Transverse colon (tissue), 4 donors: ENCODE results near the gene ZNF621. TPM values are rescaled to one million over a fixed set of nuclear protein-coding genes. Genes with fewer than 3 reads are reported as not detected.

ENCODE experiments used
- DNase-seq: peaks from one replicate; pipeline ENCODE4 v3.0.0-alpha.2; 2019
- H3K27ac ChIP-seq, 4 donors: fragments of 200-600 bp; sonication (generic); 2 replicates each; pipeline ENCODE4 v1.5.1; 2016 to 2018; ENCODE audit warnings: inconsistent platforms in 4 of 4
- H3K27me3 ChIP-seq: fragments of 200-600 bp; sonication (generic); 2 replicates; pipeline ENCODE4 v1.5.1; 2017; ENCODE audit warnings: inconsistent platforms
- H3K36me3 ChIP-seq, 4 donors: fragments of 200-600 bp; sonication (generic); 2 replicates each; pipeline ENCODE4 v1.5.1; 2017 to 2019; ENCODE audit warnings: inconsistent platforms in 4 of 4
- H3K4me1 ChIP-seq, 4 donors: fragments of 200-600 bp; sonication (generic); 2 replicates each; pipeline ENCODE4 v1.5.1; 2017 to 2020; ENCODE audit warnings: inconsistent platforms in 4 of 4
- H3K4me3 ChIP-seq, 4 donors: fragments of 200-600 bp; sonication (generic); 1 replicate in 1 of 4; 2 replicates in 3 of 4; pipeline versions ENCODE4 v1.5.1 to v1.6.1; 2017 to 2019; ENCODE audit warnings: inconsistent platforms in 4 of 4
- H3K9me3 ChIP-seq, 2 donors: fragments of 200-600 bp; sonication (generic); 2 replicates each; pipeline ENCODE4 v1.5.1; 2017 to 2019; ENCODE audit warnings: inconsistent platforms in 2 of 2
- EP300 ChIP-seq: sonication (generic); formaldehyde crosslinking; IDR thresholded peaks from one replicate; pipeline ENCODE4 v1.6.1; 2017; ENCODE audit warnings: antibody characterized with exemption, low read depth
- POLR2A ChIP-seq: fragments of 450-650 bp; IDR thresholded peaks from one replicate; pipeline ENCODE4 v1.6.1; 2016; ENCODE audit warnings: antibody characterized with exemption, mild to moderate bottlenecking, moderate library complexity
- POLR2AphosphoS5 ChIP-seq, 3 donors: sonication (generic); formaldehyde crosslinking; IDR thresholded peaks; one replicate each; pipeline ENCODE4 v1.6.1; 2016; ENCODE audit warnings: antibody characterized with exemption in 3 of 3
- WGBS, 2 donors: methylation state at CpG; one replicate each; pipeline ENCODE4 v1.1.5; 2018; ENCODE audit warnings: low coverage in 1 of 2; 5-methylcytosine and 5-hydroxymethylcytosine counted together
- in situ Hi-C, 4 donors: fragments of 200-750 bp; cut with MboI; loops; one replicate each; pipeline versions ENCODE4 v1.15.0 to v1.15.1; 2017; ENCODE audit warnings: low sequenced_read_pairs in 3 of 4, low pct_ligation_motif_present in 1 of 4, low pct_unique_long_range_greater_than_20kb in 1 of 4
- intact Hi-C: fragments of 100-400 bp; cut with DNase I; formaldehyde crosslinking; loops from one replicate; pipeline ENCODE4 v1.15.1; 2023; ENCODE audit warnings: low total_unique reads
- total RNA-seq, 4 donors: library from RNA; depleted of rRNA; stranded (reverse); fragments of >200 nt; gene quantifications; one replicate each; pipeline ENCODE4 v1.1.0, GENCODE V29; 2016
- TF ChIP-seq, protein P1 (sequence below), 5 experiments: fragments of 200-600 bp in 3 of 5; fragments of 450-650 bp in 2 of 5; sonication (generic) in 3 of 5; IDR thresholded peaks; 1 replicate in 2 of 5; 2 replicates in 3 of 5; pipeline ENCODE4 v1.5.1; 2016 to 2017; ENCODE audit warnings: antibody characterized with exemption in 5 of 5, inconsistent platforms in 3 of 5, mild to moderate bottlenecking in 2 of 5, moderate library complexity in 1 of 5

ZNF621 gene
- total RNA-seq, 4 donors from 2014 or later, result 11.9 to 21.9 (median 16.2) TPM

DNA sequence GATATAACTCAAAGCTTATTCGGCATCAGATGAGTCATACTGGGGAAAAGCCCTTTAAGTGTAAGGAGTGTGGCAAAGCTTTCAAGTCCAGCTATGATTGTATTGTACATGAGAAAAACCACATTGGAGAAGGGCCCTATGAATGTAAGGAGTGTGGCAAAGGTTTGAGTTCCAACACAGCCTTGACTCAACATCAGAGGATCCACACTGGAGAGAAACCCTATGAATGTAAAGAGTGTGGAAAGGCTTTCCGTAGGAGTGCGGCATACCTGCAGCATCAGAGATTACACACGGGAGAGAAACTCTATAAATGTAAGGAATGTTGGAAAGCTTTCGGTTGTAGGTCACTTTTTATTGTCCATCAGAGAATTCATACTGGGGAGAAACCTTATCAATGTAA is 7.5 kb downstream of the ZNF621 start:
- Histone ChIP-seq H3K4me3 (no peak overlapping the region), H3K27ac (no peak overlapping the region), H3K27me3 (no peaks in the 10 kb centered on the region), H3K36me3 (peaks cover 0 to 84% (median 34%) of the 10 kb centered on the region in 4 donors), H3K9me3 (peaks cover 2 to 11% of the 10 kb centered on the region in 2 donors), H3K4me1 (no peaks in the 10 kb centered on the region)
- 92 to 97% methylated on average over 5 of the region's 5 CpGs for WGBS, 2 donors
- DNase-seq, result no peak
- TF ChIP-seq POLR2AphosphoS5 (IDR thresholded peaks at IDR 0.05) (no peak), EP300 (no peak), POLR2A (no peak)
- TF ChIP-seq, protein P1, sequence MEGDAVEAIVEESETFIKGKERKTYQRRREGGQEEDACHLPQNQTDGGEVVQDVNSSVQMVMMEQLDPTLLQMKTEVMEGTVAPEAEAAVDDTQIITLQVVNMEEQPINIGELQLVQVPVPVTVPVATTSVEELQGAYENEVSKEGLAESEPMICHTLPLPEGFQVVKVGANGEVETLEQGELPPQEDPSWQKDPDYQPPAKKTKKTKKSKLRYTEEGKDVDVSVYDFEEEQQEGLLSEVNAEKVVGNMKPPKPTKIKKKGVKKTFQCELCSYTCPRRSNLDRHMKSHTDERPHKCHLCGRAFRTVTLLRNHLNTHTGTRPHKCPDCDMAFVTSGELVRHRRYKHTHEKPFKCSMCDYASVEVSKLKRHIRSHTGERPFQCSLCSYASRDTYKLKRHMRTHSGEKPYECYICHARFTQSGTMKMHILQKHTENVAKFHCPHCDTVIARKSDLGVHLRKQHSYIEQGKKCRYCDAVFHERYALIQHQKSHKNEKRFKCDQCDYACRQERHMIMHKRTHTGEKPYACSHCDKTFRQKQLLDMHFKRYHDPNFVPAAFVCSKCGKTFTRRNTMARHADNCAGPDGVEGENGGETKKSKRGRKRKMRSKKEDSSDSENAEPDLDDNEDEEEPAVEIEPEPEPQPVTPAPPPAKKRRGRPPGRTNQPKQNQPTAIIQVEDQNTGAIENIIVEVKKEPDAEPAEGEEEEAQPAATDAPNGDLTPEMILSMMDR (IDR thresholded peaks at IDR 0.05), result no peak
- intact Hi-C loops, result no loop called here
- in situ Hi-C loops, result no loop called here

DNA sequence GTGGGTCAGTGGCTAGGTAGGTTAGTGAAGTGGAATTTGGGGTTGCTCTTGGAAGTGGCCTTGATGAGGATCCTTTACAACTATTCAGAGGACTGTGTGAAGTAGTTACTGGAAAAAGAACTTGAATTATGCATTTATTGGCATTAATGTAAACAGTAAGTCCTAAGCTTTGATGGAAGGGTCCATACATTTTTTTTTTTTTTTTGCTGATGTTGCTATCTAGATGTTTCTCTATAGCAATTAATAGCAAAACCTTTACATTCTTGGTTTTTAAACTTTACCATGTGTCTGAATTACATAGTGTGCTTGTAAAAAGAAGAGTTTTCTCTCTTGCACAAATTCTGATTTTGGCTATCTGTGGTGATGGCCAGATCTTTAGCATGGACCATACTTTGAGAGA is 9.5 kb downstream of the ZNF621 start:
- Histone ChIP-seq H3K27ac (no peak overlapping the region), H3K4me1 (no peaks in the 10 kb centered on the region), H3K36me3 (peaks cover 0 to 85% (median 32%) of the 10 kb centered on the region in 4 donors), H3K4me3 (no peak overlapping the region), H3K27me3 (no peaks in the 10 kb centered on the region), H3K9me3 (peaks cover 10 to 11% of the 10 kb centered on the region in 2 donors)
- TF ChIP-seq POLR2A (no peak), EP300 (no peak), POLR2AphosphoS5 (IDR thresholded peaks at IDR 0.05) (no peak)
- TF ChIP-seq, protein P1 (IDR thresholded peaks at IDR 0.05), result no peak
- in situ Hi-C loops, result no loop called here
- no peak for DNase-seq
- intact Hi-C loops, result no loop called here

DNA sequence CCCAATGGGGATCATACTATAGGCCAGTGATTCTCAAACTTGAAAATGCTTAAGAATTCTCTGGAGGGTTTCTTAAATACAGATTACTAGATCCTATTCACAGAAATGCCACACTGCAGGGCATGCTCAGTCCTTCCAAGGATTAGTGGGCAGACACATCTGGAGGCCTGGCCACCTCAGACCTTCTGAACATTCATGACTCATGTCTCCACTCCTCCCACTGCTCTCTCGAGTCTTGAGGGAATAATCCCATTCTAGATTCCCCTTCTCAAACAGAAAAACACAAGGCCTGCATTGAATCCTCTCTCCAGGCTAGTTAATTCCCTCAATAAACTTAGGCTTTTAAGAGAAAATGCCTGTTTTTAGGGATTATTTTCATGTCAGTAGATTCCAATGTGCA is 22.1 kb downstream of the ZNF621 start:
- Histone ChIP-seq H3K4me1 (no peaks in the 10 kb centered on the region), H3K4me3 (no peak overlapping the region), H3K9me3 (no peaks in the 10 kb centered on the region), H3K27ac (no peak overlapping the region), H3K36me3 (no peaks in the 10 kb centered on the region), H3K27me3 (no peaks in the 10 kb centered on the region)
- intact Hi-C loops (no loop called here), in situ Hi-C loops (no loop called here)
- DNase-seq, result no peak
- WGBS, 2 donors, result 50 to 71% methylated on average over 1 of the region's 1 CpG
- TF ChIP-seq EP300, result no peak
- TF ChIP-seq, protein P1 (IDR thresholded peaks at IDR 0.05), result no peak
- TF ChIP-seq POLR2A, result no peak
- no peak for TF ChIP-seq POLR2AphosphoS5 (IDR thresholded peaks at IDR 0.05)

DNA sequence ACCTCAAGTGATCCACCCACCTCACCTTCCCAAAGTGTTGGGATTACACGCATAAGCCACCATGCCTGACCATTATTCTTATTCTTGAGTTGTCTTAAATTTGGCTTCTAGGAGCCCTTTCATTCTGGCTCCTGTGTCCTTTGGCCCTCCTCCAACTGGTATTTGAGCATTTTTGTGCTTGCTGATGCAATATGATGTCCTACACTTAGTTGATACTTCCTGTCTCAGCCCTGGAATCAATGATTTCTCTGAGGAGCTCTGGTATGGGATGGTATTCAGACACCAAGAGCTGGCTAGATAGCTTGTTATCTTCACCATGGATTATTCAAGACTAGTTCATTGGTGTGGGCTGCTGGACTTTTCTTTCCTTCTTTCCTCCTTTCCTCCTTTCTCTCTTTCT is 25.4 kb downstream of the ZNF621 start:
- Histone ChIP-seq H3K4me3 (no peak overlapping the region), H3K27ac (no peak overlapping the region), H3K9me3 (no peaks in the 10 kb centered on the region), H3K4me1 (no peaks in the 10 kb centered on the region), H3K36me3 (no peaks in the 10 kb centered on the region), H3K27me3 (no peaks in the 10 kb centered on the region)
- 93 to 96% methylated on average over 1 of the region's 1 CpG for WGBS, 2 donors
- DNase-seq, result no peak
- TF ChIP-seq EP300 (no peak), POLR2A (no peak), POLR2AphosphoS5 (IDR thresholded peaks at IDR 0.05) (no peak)
- TF ChIP-seq, protein P1 (IDR thresholded peaks at IDR 0.05), result no peak
- intact Hi-C loops, result no loop called here
- in situ Hi-C loops, result no loop called here
